Bronchial epithelial cell (primary cell): ENCODE results near the gene SAMD15. TPM values are rescaled to one million over a fixed set of nuclear protein-coding genes. Genes with fewer than 3 reads are reported as not detected.

ENCODE experiments used
- DNase-seq: peaks from one replicate; pipeline ENCODE4 v3.0.0-alpha.2; 2010; ENCODE audit warnings: low read depth
- FAIRE-seq: peaks from 2 replicates; lab custom pipeline; 2011; peaks lifted over from hg19 to GRCh38; lab: Jason Lieb, UNC
- H3K27me3 ChIP-seq: 2 replicates; pipeline ENCODE4 v1.5.1; 2011; ENCODE audit warnings: low read length; ENCODE audit not compliant: control insufficient read depth, insufficient read depth
- H3K36me3 ChIP-seq: 2 replicates; pipeline ENCODE4 v1.5.1; 2011; ENCODE audit warnings: low read length; ENCODE audit not compliant: control insufficient read depth, insufficient read depth
- H3K4me3 ChIP-seq: 2 replicates; pipeline ENCODE4 v1.5.1; 2011; ENCODE audit warnings: mild to moderate bottlenecking, low read depth, low read length, control low read depth
- CTCF ChIP-seq: IDR thresholded peaks from 2 replicates; pipeline ENCODE4 v1.5.1; 2011; ENCODE audit warnings: mild to moderate bottlenecking, moderate library complexity, low read length, control low read depth, inconsistent platforms; ENCODE audit not compliant: insufficient read depth, severe bottlenecking
- total RNA-seq: library from RNA; depleted of rRNA; stranded (reverse); fragments of >200 nt; gene quantifications from 2 replicates; pipeline ENCODE4 v1.2.1, GENCODE V29; 2014

The SAMD15 gene
- total RNA-seq, 1 donor from 2014 or later: under 0.01 TPM

GRCh38 chr14:77339407-77339806 lies 37.8 kb upstream of the SAMD15 start:
- FAIRE-seq (no peak), DNase-seq (peak; percentile 66)
- TF ChIP-seq CTCF: no peak
- H3K27me3 ChIP-seq: no peaks in the 10 kb centered on the region
- H3K36me3 ChIP-seq: peaks cover 4% of the 10 kb centered on the region
- H3K4me3 ChIP-seq: no peak overlapping the region

GRCh38 chr14:77340389-77340788 lies 36.8 kb upstream of the SAMD15 start:
- Histone ChIP-seq H3K4me3 (no peak overlapping the region), H3K27me3 (no peaks in the 10 kb centered on the region), H3K36me3 (peaks cover 4% of the 10 kb centered on the region)
- FAIRE-seq (no peak), DNase-seq (no peak)
- no peak for TF ChIP-seq CTCF

GRCh38 chr14:77342726-77343397 lies 34.3 kb upstream of the SAMD15 start:
- Histone ChIP-seq H3K27me3 (no peaks in the 10 kb centered on the region), H3K36me3 (peaks cover 4% of the 10 kb centered on the region), H3K4me3 (no peak overlapping the region)
- TF ChIP-seq CTCF: no peak
- no peak for FAIRE-seq
- peak; percentile 69 for DNase-seq

- no peak for FAIRE-seq
- Histone ChIP-seq H3K27me3 (no peaks in the 10 kb centered on the region), H3K36me3 (peaks cover 4% of the 10 kb centered on the region), H3K4me3 (no peak overlapping the region)
- DNase-seq: no peak
- no peak for TF ChIP-seq CTCF
These were observed 33.5 kb upstream of the SAMD15 start for GRCh38 chr14:77343662-77344061.

- Histone ChIP-seq H3K36me3 (peaks cover 4% of the 10 kb centered on the region), H3K4me3 (no peak overlapping the region), H3K27me3 (no peaks in the 10 kb centered on the region)
- FAIRE-seq (no peak), DNase-seq (no peak)
- TF ChIP-seq CTCF: no peak
These were observed 32.7 kb upstream of the SAMD15 start for GRCh38 chr14:77344377-77344996.

GRCh38 chr14:77346495-77346894 lies 30.7 kb upstream of the SAMD15 start:
- peaks cover 3% of the 10 kb centered on the region for H3K36me3 ChIP-seq
- no peaks in the 10 kb centered on the region for H3K27me3 ChIP-seq
- no peak for TF ChIP-seq CTCF
- DNase-seq (no peak), FAIRE-seq (no peak)
- H3K4me3 ChIP-seq: no peak overlapping the region
